ENCODE measurements around the gene AP1B1. TPM values are rescaled to one million over a fixed set of nuclear protein-coding genes. Genes with fewer than 3 reads are reported as not detected.
A peak's percentile ranks its signal among the peaks of the same experiment; 100 is the strongest.

AP1B1 gene
- total RNA-seq, 1 donor from 2014 or later: 132 TPM

- H3K4me3 Mint-ChIP-seq: no peak overlapping the region
Observed at GRCh38 chr22:29316141-29316828, 72.1 kb downstream of the AP1B1 start.

GRCh38 chr22:29315286-29316140, 72.9 kb downstream of the AP1B1 start, which contains the start of gene RASL10A:
RASL10A (minus strand) TSS chr22:29315697; CDS start chr22:29315246, 451 bp downstream.
- H3K27ac Mint-ChIP-seq: no peak within 1 kb of the TSS
- intact Hi-C loops (cut with micrococcal nuclease): no loop called here
- H3K27me3 Mint-ChIP-seq: peaks cover 34% of the 10 kb centered on the region
- ATAC-seq (ENCODE audit: low read depth): no peak
- CTCF ChIA-PET: no interaction called here
- POLR2A ChIA-PET: no interaction called here
- no peak for TF ChIP-seq CTCF (IDR thresholded peaks at IDR 0.05)
- peaks cover 31% of the 10 kb centered on the region for H3K4me1 Mint-ChIP-seq
- no peak for DNase-seq
- peak within 1 kb of the TSS; percentile 52 for H3K4me3 Mint-ChIP-seq
- H3K36me3 Mint-ChIP-seq (ENCODE audit: low read depth): no peaks in the 10 kb centered on the region
- no peaks in the 10 kb centered on the region for H3K9me3 Mint-ChIP-seq

More at GRCh38 chr22:29316141-29316828, 72.1 kb downstream of the AP1B1 start:
- ChIA-PET CTCF (no interaction called here), POLR2A (interaction anchor here (0.5 kb wide), 1 partner anchor 54 kb away, joined by 3 read pairs; no protein-coding TSS in a partner anchor)
- DNase-seq: no peak
- no peaks in the 10 kb centered on the region for H3K36me3 Mint-ChIP-seq (ENCODE audit: low read depth)
- intact Hi-C loops (cut with micrococcal nuclease): no loop called here
- ATAC-seq (ENCODE audit: low read depth): no peak
- no peak for TF ChIP-seq CTCF (IDR thresholded peaks at IDR 0.05)
- H3K9me3 Mint-ChIP-seq: no peaks in the 10 kb centered on the region
- H3K27ac Mint-ChIP-seq: no peak overlapping the region
- H3K27me3 Mint-ChIP-seq: peaks cover 33% of the 10 kb centered on the region
- peaks cover 23% of the 10 kb centered on the region for H3K4me1 Mint-ChIP-seq

GRCh38 chr22:29314537-29315285, 73.7 kb downstream of the AP1B1 start:
- CTCF ChIA-PET: no interaction called here
- Mint-ChIP-seq H3K4me3 (peak overlapping the region; percentile 52), H3K36me3 (ENCODE audit: low read depth) (no peaks in the 10 kb centered on the region), H3K27ac (no peak overlapping the region), H3K4me1 (peaks cover 31% of the 10 kb centered on the region), H3K27me3 (peaks cover 34% of the 10 kb centered on the region), H3K9me3 (no peaks in the 10 kb centered on the region)
- no peak for TF ChIP-seq CTCF (IDR thresholded peaks at IDR 0.05)
- POLR2A ChIA-PET: interaction anchor here (0.5 kb wide), 1 partner anchor 245 kb away, joined by 4 read pairs; no protein-coding TSS in a partner anchor
- DNase-seq (no peak), ATAC-seq (ENCODE audit: low read depth) (no peak)
- intact Hi-C loops (cut with micrococcal nuclease): no loop called here

- intact Hi-C loops (cut with micrococcal nuclease): no loop called here
- H3K27ac Mint-ChIP-seq: no peak overlapping the region
- ATAC-seq (ENCODE audit: low read depth): no peak
- ChIA-PET CTCF (interaction anchor here (0.6 to 1.2 kb wide), 2 partner anchors 11 to 685 kb away, joined by 3 read pairs; no protein-coding TSS in a partner anchor), POLR2A (interaction anchor here (0.5 to 0.6 kb wide), 5 partner anchors 9 to 263 kb away, joined by 3 to 6 read pairs (median 4); no protein-coding TSS in a partner anchor)
- peaks cover 31% of the 10 kb centered on the region for H3K4me1 Mint-ChIP-seq
- peaks cover 34% of the 10 kb centered on the region for H3K27me3 Mint-ChIP-seq
- H3K4me3 Mint-ChIP-seq: peak overlapping the region; percentile 52
- no peak for TF ChIP-seq CTCF (IDR thresholded peaks at IDR 0.05)
- H3K9me3 Mint-ChIP-seq: no peaks in the 10 kb centered on the region
- no peak for DNase-seq
- no peaks in the 10 kb centered on the region for H3K36me3 Mint-ChIP-seq (ENCODE audit: low read depth)
Observed at GRCh38 chr22:29313576-29314466, 74.5 kb downstream of the AP1B1 start.

Measured in activated B cell treated with CpG ODN at 0.5 μM for 24 hours (primary cell).